Kidney epithelial cell (primary cell): ENCODE data around the gene MAEA. TPM values are rescaled to one million over a fixed set of nuclear protein-coding genes. Genes with fewer than 3 reads are reported as not detected.

ENCODE experiments used
- DNase-seq: peaks from one replicate; pipeline ENCODE4 v3.0.0-alpha.2; 2010; ENCODE audit warnings: low read depth
- H3K27me3 ChIP-seq: 2 replicates; pipeline ENCODE4 v1.6.0; 2011; ENCODE audit warnings: low read length; ENCODE audit not compliant: control insufficient read depth, insufficient read depth
- H3K36me3 ChIP-seq: 2 replicates; pipeline ENCODE4 v1.5.1; 2011; ENCODE audit warnings: low read length; ENCODE audit not compliant: control insufficient read depth, insufficient read depth
- H3K4me3 ChIP-seq: 2 replicates; pipeline ENCODE4 v1.5.1; 2011; ENCODE audit warnings: low read depth, mild to moderate bottlenecking, control low read depth, low read length
- CTCF ChIP-seq: IDR thresholded peaks from 2 replicates; pipeline ENCODE4 v1.5.1; 2011; ENCODE audit warnings: mild to moderate bottlenecking, moderate library complexity, low read length, control low read depth, inconsistent platforms; ENCODE audit not compliant: insufficient read depth, poor library complexity, severe bottlenecking
- total RNA-seq: library from RNA; depleted of rRNA; stranded (reverse); fragments of >200 nt; gene quantifications from 2 replicates; pipeline ENCODE4 v1.2.3, GENCODE V29; 2015

MAEA gene
- total RNA-seq, 1 donor from 2014 or later: 79.1 TPM

- DNase-seq: no peak
- TF ChIP-seq CTCF: no peak
- H3K36me3 ChIP-seq: no peaks in the 10 kb centered on the region
- H3K4me3 ChIP-seq: no peak overlapping the region
- no peaks in the 10 kb centered on the region for H3K27me3 ChIP-seq
These were observed 72.8 kb downstream of the MAEA start for GRCh38 chr4:1362521-1362920.

DNA sequence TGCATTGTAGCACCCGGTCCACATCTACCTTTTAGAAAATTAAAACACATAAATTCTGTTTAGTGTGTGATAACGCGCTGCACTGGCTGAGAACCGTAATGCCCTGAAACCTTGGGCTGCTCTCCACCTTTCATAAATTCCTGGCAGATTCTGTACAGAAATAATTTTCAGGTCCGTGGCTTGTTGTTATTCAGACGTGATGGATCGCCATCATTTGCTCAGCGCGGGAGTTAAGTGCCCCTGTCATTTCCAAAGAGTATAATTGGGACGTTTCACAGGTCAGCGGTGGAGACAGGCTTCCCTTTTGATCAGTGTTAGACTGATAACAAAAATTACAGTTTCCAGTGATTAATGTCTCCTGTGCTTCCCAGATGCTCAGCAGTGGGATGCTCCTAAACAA, 73.8 kb downstream of the MAEA start:
- Histone ChIP-seq H3K36me3 (no peaks in the 10 kb centered on the region), H3K4me3 (no peak overlapping the region), H3K27me3 (no peaks in the 10 kb centered on the region)
- DNase-seq: no peak
- no peak for TF ChIP-seq CTCF

- Histone ChIP-seq H3K27me3 (no peaks in the 10 kb centered on the region), H3K36me3 (no peaks in the 10 kb centered on the region), H3K4me3 (no peak overlapping the region)
- DNase-seq: no peak
- TF ChIP-seq CTCF: no peak
These were observed 74.5 kb downstream of the MAEA start for GRCh38 chr4:1364217-1364616.

GRCh38 chr4:1364748-1365147, 75.1 kb downstream of the MAEA start:
- no peak for DNase-seq
- TF ChIP-seq CTCF: no peak
- H3K4me3 ChIP-seq: no peak overlapping the region
- no peaks in the 10 kb centered on the region for H3K36me3 ChIP-seq
- no peaks in the 10 kb centered on the region for H3K27me3 ChIP-seq

GRCh38 chr4:1365271-1366178, 75.8 kb downstream of the MAEA start:
- TF ChIP-seq CTCF: no peak
- no peaks in the 10 kb centered on the region for H3K27me3 ChIP-seq
- H3K4me3 ChIP-seq: no peak overlapping the region
- H3K36me3 ChIP-seq: no peaks in the 10 kb centered on the region
- DNase-seq: no peak
